Endometrium (tissue), 2 donors: Measurements from ENCODE around the gene CAMP.
A peak's percentile ranks its signal among the peaks of the same experiment; 100 is the strongest.
"Not testable (repeated sequence)": the region's sequence is repeated elsewhere in the genome, so short reads cannot be mapped to it uniquely, and the experiment has no call there.

Source experiments
- FAIRE-seq: peaks from 2 replicates; lab custom pipeline; 2012; peaks lifted over from hg19 to GRCh38; lab: Jason Lieb, UNC
- donor health status: control.
- donor health status: control.

Gene CAMP

GRCh38 chr3:48222616-48223513 lies at the start of gene CAMP:
TSS of gene CAMP (plus strand) at chr3:48223495. CDS start at chr3:48223512, 17 bp downstream.
- no peak for FAIRE-seq

DNA sequence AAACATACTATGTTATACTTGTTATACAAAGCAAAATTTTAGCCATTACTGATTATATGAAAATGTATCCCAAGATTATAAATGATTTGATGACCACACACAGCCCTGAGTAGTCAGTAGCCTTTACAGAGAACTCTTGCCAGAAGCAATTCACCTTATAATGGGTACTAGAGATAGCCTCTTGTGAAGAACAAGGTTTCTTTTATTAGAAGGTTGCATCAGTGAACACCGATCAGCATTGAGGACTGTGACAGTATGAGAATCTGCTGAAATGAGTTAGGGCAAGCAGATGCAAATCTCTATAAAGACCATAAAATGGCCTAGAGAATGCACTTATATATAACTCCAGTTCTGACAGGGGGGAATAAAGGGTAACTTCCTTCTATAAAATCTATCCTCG lies 45.2 kb upstream of the CAMP start:
- FAIRE-seq: no peak

GRCh38 chr3:48180021-48180420 lies 43.3 kb upstream of the CAMP start:
- FAIRE-seq: no peak

DNA sequence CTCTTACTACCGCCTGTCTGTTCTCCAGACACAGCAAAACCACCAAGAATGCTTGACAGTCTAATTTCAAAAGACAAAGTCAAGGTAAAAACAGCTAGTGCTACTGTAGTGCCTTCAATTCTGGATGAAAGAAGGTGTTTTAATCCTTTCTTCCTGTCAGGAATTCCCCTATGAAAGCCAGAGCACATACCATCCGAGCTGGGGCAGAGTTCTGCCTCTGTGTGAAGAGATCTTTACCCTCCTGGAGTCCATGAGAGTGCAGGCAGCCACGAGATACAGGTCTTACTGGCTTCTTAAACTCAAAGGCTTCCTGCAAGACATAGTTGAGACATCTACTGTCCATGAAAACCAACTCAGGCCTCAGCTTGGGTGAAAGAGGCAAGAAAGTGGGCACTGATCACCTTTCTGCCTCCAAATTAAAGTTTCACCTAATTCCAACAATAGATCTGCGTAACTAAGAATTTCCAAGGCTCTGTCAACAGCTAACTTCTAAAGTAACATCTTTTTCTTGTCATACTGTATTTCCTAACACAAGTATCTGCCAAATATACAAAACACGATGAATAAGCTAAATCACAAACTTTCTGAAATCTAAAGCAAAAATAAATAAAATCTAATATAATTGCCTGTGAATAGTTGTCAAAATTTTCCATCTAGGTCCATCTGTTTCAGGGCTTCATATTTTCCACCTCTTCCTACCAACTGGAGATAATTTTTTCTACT lies 42.6 kb upstream of the CAMP start:
- FAIRE-seq: no peak

- FAIRE-seq: no peak
Measured at GRCh38 chr3:48184299-48184698, 39.0 kb upstream of the CAMP start.

- FAIRE-seq: no peak
Measured at GRCh38 chr3:48185129-48185528, 38.2 kb upstream of the CAMP start.

GRCh38 chr3:48186631-48187300 lies 36.5 kb upstream of the CAMP start:
- no peak for FAIRE-seq

- no peak for FAIRE-seq
Measured at GRCh38 chr3:48187301-48187578, 36.1 kb upstream of the CAMP start.

GRCh38 chr3:48187579-48188265 lies 35.6 kb upstream of the CAMP start:
- no peak for FAIRE-seq

GRCh38 chr3:48188266-48189201 lies 34.8 kb upstream of the CAMP start, which contains the start of gene CDC25A:
TSS of gene CDC25A (minus strand) at chr3:48188417. CDS start at chr3:48187947, 470 bp downstream.
- FAIRE-seq: peak; percentile 97

- no peak for FAIRE-seq
Measured at GRCh38 chr3:48189321-48189720, 34.0 kb upstream of the CAMP start.

DNA sequence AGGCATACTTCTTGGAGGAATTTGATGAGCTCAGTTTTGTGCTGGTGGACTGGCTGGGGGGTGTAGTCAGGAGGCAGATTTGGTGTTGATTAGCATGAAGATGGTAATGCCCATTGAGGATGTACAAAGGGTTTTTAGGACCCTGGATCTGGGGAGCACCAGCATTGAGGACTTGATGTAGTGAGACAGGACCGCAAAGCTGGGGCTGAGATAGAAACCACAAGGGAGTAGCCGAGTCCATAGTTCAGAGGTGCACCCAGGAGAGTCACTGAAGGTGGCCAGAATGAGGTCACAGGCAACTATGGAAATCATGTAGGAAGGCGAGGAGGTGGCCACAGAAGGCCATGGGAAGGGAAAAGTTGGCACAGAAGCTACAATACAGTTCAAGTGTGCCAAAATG lies 32.4 kb upstream of the CAMP start:
- no peak for FAIRE-seq

GRCh38 chr3:48194446-48195071 lies 28.7 kb upstream of the CAMP start:
- no peak for FAIRE-seq

- FAIRE-seq: no peak
Measured at GRCh38 chr3:48196611-48197010, 26.7 kb upstream of the CAMP start.

DNA sequence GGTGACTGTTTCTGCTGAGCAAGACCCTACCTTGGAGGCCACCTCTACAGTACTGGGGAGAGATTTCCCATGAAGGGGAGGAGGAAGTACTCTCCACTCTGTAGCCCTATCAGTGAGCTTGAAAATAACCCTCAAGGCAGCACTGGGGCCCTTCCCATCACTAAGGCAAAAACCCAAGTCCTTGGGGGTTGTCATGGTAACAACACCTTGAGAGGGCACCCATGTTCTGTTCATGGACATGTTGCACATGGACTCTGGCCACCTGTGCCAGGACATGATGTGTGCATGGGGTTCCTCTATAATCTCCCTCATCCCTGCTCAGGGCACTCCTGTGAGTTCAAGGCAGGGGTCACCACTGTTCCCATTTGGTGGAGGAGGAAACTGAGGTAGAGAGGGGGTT lies 24.2 kb upstream of the CAMP start:
- FAIRE-seq: no peak

- no peak for FAIRE-seq
Measured at GRCh38 chr3:48202632-48203031, 20.7 kb upstream of the CAMP start.

GRCh38 chr3:48208076-48208475 lies 15.2 kb upstream of the CAMP start:
- no peak for FAIRE-seq

- FAIRE-seq: no peak
Measured at GRCh38 chr3:48209445-48209844, 13.8 kb upstream of the CAMP start.

DNA sequence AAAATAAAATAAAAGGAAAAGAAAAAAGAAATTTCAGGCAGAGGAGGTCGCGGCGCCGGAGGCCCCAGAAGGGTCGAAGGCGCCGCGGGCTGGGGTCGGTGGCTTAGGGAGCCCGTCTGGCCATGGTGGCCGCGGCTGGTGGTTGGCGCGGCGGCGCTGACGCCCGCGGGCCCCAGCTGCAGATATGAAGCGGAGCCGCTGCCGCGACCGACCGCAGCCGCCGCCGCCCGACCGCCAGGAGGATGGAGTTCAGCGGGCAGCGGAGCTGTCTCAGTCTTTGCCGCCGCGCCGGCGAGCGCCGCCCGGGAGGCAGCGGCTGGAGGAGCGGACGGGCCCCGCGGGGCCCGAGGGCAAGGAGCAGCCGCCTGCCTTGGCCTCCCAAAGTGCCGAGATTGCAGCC lies 12.8 kb upstream of the CAMP start:
- FAIRE-seq: not testable (repeated sequence)

DNA sequence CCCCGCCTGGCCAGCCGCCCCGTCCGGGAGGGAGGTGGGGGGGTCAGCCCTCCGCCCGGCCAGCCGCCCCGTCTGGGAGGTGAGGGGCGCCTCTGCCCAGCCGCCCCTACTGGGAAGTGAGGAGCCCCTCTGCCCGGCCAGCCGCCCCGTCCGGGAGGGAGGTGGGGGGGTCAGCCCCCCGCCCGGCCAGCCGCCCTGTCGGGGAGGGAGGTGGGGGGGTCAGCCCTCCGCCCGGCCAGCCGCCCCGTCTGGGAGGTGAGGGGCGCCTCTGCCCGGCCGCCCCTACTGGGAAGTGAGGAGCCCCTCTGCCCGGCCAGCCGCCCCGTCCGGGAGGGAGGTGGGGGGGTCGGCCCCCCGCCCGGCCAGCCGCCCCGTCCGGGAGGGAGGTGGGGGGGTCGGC lies 11.5 kb upstream of the CAMP start:
- not testable (repeated sequence) for FAIRE-seq

GRCh38 chr3:48214225-48214624 lies 9.1 kb upstream of the CAMP start:
- FAIRE-seq: no peak
